Endothelial cell of umbilical vein (primary cell): ENCODE measurements around the gene LCTL.

Experiments
- EZH2 ChIP-seq: IDR thresholded peaks from 2 replicates; pipeline ENCODE4 v1.6.1; 2012; ENCODE audit warnings: borderline replicate concordance, low read depth, mild to moderate bottlenecking, moderate library complexity, low read length, inconsistent platforms; ENCODE audit not compliant: severe bottlenecking
- JUN ChIP-seq: IDR thresholded peaks from 2 replicates; pipeline ENCODE4 v1.6.1; 2011; ENCODE audit warnings: borderline replicate concordance, low read depth; ENCODE audit not compliant: insufficient read length, insufficient read depth
- POLR2A ChIP-seq: IDR thresholded peaks from 2 replicates; pipeline ENCODE4 v1.6.1; 2012; ENCODE audit warnings: low read depth, mild to moderate bottlenecking, control low read depth, low read length
- TF ChIP-seq, protein P1 (sequence below), 2 donors: IDR thresholded peaks; 1 replicate in 1 of 2; 2 replicates in 1 of 2; pipeline ENCODE4 v1.5.1; 2011; ENCODE audit warnings: low read length in 2 of 2, mild to moderate bottlenecking in 2 of 2, moderate library complexity in 2 of 2, control low read depth in 1 of 2, inconsistent platforms in 1 of 2, low read depth in 1 of 2; ENCODE audit not compliant: insufficient read depth in 1 of 2; ENCODE audit errors: extremely low read depth in 1 of 2
- TF ChIP-seq, protein P2 (sequence below): IDR thresholded peaks from 2 replicates; pipeline ENCODE4 v1.6.1; 2011; ENCODE audit not compliant: insufficient read depth, insufficient read length

DNA sequence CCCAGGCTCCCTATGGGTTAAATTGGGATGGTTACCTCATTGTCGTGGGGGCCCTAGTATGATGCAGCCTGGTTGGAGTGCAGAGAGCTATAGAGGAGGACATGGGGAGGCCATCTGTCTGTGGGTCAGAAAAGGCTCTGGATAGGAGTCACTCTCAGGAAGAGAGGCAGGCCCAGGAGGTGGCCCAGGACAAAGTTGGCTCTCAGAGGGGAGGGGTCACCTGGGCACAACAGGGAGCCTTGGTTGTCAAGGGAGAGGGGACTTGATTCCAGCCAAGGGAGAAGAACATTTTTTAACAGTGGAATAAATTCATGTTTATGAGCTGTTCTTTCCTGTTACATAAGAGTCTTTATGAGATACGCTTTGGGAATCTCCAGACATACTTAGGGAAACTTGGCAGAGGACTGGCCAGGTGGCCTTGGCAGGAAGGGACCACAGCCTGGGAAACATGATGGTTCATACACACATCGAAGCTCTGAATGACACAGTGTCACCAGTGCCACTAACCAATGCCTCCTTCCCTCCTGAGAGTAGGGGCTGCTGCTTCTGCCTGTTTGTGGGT lies 27.5 kb upstream of the LCTL start:
- TF ChIP-seq JUN (no peak), POLR2A (no peak), EZH2 (no peak)
- TF ChIP-seq, protein P1, sequence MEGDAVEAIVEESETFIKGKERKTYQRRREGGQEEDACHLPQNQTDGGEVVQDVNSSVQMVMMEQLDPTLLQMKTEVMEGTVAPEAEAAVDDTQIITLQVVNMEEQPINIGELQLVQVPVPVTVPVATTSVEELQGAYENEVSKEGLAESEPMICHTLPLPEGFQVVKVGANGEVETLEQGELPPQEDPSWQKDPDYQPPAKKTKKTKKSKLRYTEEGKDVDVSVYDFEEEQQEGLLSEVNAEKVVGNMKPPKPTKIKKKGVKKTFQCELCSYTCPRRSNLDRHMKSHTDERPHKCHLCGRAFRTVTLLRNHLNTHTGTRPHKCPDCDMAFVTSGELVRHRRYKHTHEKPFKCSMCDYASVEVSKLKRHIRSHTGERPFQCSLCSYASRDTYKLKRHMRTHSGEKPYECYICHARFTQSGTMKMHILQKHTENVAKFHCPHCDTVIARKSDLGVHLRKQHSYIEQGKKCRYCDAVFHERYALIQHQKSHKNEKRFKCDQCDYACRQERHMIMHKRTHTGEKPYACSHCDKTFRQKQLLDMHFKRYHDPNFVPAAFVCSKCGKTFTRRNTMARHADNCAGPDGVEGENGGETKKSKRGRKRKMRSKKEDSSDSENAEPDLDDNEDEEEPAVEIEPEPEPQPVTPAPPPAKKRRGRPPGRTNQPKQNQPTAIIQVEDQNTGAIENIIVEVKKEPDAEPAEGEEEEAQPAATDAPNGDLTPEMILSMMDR (IDR thresholded peaks at IDR 0.05; ENCODE audit: extremely low read depth in 1 of 2, insufficient read depth in 1 of 2, low read depth in 1 of 2, low read length in 2 of 2) = no peak
- TF ChIP-seq, protein P2, sequence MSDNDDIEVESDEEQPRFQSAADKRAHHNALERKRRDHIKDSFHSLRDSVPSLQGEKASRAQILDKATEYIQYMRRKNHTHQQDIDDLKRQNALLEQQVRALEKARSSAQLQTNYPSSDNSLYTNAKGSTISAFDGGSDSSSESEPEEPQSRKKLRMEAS = no peak
